Measurements from ENCODE around the gene UBR1.

The UBR1 gene

DNA sequence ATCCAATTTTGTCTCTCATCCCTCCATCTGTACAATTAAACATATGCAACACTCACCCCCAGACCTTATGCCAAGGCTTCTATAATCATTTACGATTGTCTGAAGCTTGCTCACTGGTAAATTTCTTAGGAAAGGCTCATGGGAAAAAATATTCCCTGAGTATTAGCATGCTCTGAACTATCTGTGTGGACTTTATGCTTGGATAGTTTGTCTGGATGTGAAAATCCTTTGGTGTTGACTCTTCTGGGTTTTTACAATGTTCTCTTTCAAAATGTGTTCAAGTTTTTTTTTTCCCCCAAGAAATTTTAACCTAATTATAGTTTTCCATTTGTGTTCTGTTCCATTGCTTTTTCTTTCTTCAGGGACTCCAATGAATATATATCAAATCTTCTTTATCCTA is 165.3 kb downstream of the UBR1 start:
- TF ChIP-seq FOXM1 (IDR thresholded peaks at IDR 0.05; ENCODE audit: borderline replicate concordance, low read depth) (no peak), ZBTB7A (IDR thresholded peaks at IDR 0.05; ENCODE audit: low read depth) (no peak), TAF1 (IDR thresholded peaks at IDR 0.05; ENCODE audit: low read depth) (no peak), EP300 (IDR thresholded peaks at IDR 0.05; ENCODE audit: borderline replicate concordance) (no peak), NFIC (IDR thresholded peaks at IDR 0.05) (no peak), CEBPB (IDR thresholded peaks at IDR 0.05) (no peak), EGR1 (IDR thresholded peaks at IDR 0.05) (no peak), CREB1 (IDR thresholded peaks at IDR 0.05; ENCODE audit: low read depth) (no peak), YY1 (IDR thresholded peaks at IDR 0.05; ENCODE audit: low read depth) (no peak), TEAD4 (IDR thresholded peaks at IDR 0.05) (no peak), TCF12 (IDR thresholded peaks at IDR 0.05; ENCODE audit: low read depth) (no peak)
- TF ChIP-seq, protein P1, sequence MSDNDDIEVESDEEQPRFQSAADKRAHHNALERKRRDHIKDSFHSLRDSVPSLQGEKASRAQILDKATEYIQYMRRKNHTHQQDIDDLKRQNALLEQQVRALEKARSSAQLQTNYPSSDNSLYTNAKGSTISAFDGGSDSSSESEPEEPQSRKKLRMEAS (IDR thresholded peaks at IDR 0.05), result no peak
- TF ChIP-seq, protein P2, sequence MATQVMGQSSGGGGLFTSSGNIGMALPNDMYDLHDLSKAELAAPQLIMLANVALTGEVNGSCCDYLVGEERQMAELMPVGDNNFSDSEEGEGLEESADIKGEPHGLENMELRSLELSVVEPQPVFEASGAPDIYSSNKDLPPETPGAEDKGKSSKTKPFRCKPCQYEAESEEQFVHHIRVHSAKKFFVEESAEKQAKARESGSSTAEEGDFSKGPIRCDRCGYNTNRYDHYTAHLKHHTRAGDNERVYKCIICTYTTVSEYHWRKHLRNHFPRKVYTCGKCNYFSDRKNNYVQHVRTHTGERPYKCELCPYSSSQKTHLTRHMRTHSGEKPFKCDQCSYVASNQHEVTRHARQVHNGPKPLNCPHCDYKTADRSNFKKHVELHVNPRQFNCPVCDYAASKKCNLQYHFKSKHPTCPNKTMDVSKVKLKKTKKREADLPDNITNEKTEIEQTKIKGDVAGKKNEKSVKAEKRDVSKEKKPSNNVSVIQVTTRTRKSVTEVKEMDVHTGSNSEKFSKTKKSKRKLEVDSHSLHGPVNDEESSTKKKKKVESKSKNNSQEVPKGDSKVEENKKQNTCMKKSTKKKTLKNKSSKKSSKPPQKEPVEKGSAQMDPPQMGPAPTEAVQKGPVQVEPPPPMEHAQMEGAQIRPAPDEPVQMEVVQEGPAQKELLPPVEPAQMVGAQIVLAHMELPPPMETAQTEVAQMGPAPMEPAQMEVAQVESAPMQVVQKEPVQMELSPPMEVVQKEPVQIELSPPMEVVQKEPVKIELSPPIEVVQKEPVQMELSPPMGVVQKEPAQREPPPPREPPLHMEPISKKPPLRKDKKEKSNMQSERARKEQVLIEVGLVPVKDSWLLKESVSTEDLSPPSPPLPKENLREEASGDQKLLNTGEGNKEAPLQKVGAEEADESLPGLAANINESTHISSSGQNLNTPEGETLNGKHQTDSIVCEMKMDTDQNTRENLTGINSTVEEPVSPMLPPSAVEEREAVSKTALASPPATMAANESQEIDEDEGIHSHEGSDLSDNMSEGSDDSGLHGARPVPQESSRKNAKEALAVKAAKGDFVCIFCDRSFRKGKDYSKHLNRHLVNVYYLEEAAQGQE (IDR thresholded peaks at IDR 0.05; ENCODE audit: low read depth), result no peak
- TF ChIP-seq, protein P3, sequence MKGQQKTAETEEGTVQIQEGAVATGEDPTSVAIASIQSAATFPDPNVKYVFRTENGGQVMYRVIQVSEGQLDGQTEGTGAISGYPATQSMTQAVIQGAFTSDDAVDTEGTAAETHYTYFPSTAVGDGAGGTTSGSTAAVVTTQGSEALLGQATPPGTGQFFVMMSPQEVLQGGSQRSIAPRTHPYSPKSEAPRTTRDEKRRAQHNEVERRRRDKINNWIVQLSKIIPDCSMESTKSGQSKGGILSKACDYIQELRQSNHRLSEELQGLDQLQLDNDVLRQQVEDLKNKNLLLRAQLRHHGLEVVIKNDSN (IDR thresholded peaks at IDR 0.05), result no peak

DNA sequence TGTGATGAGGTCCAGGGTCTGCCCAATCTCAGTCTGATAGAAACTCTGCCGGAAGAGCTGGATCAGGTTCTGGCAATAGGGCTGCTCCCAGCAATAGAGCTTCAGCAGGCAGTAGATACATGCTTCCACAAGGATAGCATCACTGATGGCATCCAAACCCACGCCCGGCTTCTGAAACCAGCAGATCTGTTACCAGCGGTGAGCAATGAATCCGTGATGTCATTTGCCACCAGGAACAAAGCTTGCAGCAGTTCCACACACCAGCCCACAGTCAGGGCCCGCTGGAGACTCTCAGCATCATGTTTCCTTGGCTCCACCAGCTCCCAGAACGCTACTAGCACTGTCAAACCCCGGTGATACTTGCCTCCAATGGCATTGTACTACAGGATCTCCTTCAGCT is 166.0 kb downstream of the UBR1 start:
- no peak for TF ChIP-seq FOXM1 (IDR thresholded peaks at IDR 0.05; ENCODE audit: borderline replicate concordance, low read depth)
- no peak for TF ChIP-seq NFIC (IDR thresholded peaks at IDR 0.05)
- TF ChIP-seq ZBTB7A (IDR thresholded peaks at IDR 0.05; ENCODE audit: low read depth), result no peak
- TF ChIP-seq, protein P2 (IDR thresholded peaks at IDR 0.05; ENCODE audit: low read depth), result no peak
- TF ChIP-seq TCF12 (IDR thresholded peaks at IDR 0.05; ENCODE audit: low read depth), result no peak
- TF ChIP-seq EP300 (IDR thresholded peaks at IDR 0.05; ENCODE audit: borderline replicate concordance), result no peak
- TF ChIP-seq CREB1 (IDR thresholded peaks at IDR 0.05; ENCODE audit: low read depth), result no peak
- TF ChIP-seq CEBPB (IDR thresholded peaks at IDR 0.05), result no peak

- TF ChIP-seq CREB1 (IDR thresholded peaks at IDR 0.05; ENCODE audit: low read depth) (no peak), NFIC (IDR thresholded peaks at IDR 0.05) (no peak), ZBTB7A (IDR thresholded peaks at IDR 0.05; ENCODE audit: low read depth) (no peak), TCF12 (IDR thresholded peaks at IDR 0.05; ENCODE audit: low read depth) (no peak), EP300 (IDR thresholded peaks at IDR 0.05; ENCODE audit: borderline replicate concordance) (no peak), CEBPB (IDR thresholded peaks at IDR 0.05) (no peak), YY1 (IDR thresholded peaks at IDR 0.05; ENCODE audit: low read depth) (no peak), EGR1 (IDR thresholded peaks at IDR 0.05) (no peak), TAF1 (IDR thresholded peaks at IDR 0.05; ENCODE audit: low read depth) (no peak), RAD21 (IDR thresholded peaks at IDR 0.05; ENCODE audit: low read depth) (no peak), FOXM1 (IDR thresholded peaks at IDR 0.05; ENCODE audit: borderline replicate concordance, low read depth) (no peak)
- TF ChIP-seq, protein P3 (IDR thresholded peaks at IDR 0.05), result no peak
- TF ChIP-seq, protein P2 (IDR thresholded peaks at IDR 0.05; ENCODE audit: low read depth), result no peak
Observed at GRCh38 chr15:42937143-42937542, 168.7 kb downstream of the UBR1 start.

DNA sequence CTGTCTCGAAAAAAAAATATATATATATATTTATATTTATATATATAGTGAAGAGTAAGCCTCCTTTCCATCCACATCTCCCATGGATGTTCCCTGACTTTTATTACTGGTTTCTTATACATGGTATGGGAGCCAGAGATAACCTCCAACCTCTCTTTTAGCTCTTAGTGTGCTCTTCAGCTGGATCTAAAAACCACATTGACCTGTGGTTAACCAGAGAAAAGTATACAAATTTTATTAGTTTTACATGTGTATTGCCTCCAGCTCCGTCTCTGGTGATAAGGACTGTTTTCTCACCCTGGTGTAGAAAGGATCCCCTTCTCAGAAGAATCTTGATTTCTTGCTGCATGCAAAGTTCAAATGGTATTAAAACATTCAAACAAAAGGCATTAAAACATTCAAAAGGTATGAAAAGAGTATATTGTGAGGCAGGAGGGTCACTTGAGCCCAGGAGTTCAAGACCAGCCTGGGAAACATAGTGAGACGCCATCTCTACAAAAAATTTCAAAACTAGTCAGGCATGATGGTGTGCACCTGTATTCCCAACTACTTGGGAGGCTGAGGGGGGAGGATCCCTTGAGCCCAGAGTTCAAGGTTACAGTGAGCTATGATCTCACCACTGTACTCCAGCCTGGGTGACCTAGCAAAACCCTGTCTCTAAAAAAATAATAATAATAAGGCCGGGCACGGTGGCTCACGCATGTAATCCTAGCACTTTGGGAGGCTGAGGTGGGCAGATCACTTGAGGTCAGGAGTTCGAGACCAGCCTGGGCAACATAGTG is 171.8 kb downstream of the UBR1 start:
- no peak for TF ChIP-seq TAF1 (IDR thresholded peaks at IDR 0.05; ENCODE audit: low read depth)
- no peak for TF ChIP-seq ZBTB7A (IDR thresholded peaks at IDR 0.05; ENCODE audit: low read depth)
- TF ChIP-seq, protein P1 (IDR thresholded peaks at IDR 0.05), result no peak
- no peak for TF ChIP-seq TEAD4 (IDR thresholded peaks at IDR 0.05)
- TF ChIP-seq, protein P2 (IDR thresholded peaks at IDR 0.05; ENCODE audit: low read depth), result no peak
- no peak for TF ChIP-seq CEBPB (IDR thresholded peaks at IDR 0.05)
- no peak for TF ChIP-seq FOXM1 (IDR thresholded peaks at IDR 0.05; ENCODE audit: borderline replicate concordance, low read depth)
- no peak for TF ChIP-seq EGR1 (IDR thresholded peaks at IDR 0.05)
- no peak for TF ChIP-seq NFIC (IDR thresholded peaks at IDR 0.05)
- no peak for TF ChIP-seq CREB1 (IDR thresholded peaks at IDR 0.05; ENCODE audit: low read depth)
- no peak for TF ChIP-seq TCF12 (IDR thresholded peaks at IDR 0.05; ENCODE audit: low read depth)
- no peak for TF ChIP-seq RAD21 (IDR thresholded peaks at IDR 0.05; ENCODE audit: low read depth)
- no peak for TF ChIP-seq EP300 (IDR thresholded peaks at IDR 0.05; ENCODE audit: borderline replicate concordance)
- TF ChIP-seq, protein P3 (IDR thresholded peaks at IDR 0.05), result no peak
- no peak for TF ChIP-seq YY1 (IDR thresholded peaks at IDR 0.05; ENCODE audit: low read depth)

All from Ishikawa (cell line).